Measurements from ENCODE around the gene ABCA7.
A peak's percentile ranks its signal among the peaks of the same experiment; 100 is the strongest.

- TF ChIP-seq CTCF (IDR thresholded peaks at IDR 0.05) (no peak), POLR2A (IDR thresholded peaks at IDR 0.05) (peak in 1 of 2 donors; percentile 73)
Observed at GRCh38 chr19:1020868-1021425, 19.0 kb upstream of the ABCA7 start, which contains the start of gene TMEM259.
